ENCODE measurements around the gene ABRACL.

ABRACL gene

DNA sequence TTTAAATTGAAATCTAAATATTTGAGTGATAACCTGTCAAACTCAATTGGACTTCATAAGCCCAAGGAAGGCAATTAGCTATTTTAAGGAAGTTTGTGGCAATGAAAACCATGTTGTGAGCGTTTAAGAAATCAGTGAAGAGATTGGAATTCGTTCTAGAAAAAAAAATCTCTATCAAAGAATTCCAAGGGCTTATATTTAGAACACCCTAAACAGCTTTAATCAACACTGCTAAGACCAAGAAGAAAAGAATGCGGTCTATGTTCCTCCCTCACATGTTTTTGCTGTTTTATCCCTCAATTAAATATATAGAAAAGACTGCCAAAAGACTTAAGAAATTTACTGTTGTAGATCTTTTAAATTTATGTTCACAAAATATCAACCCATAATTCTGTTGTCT is 16.6 kb upstream of the ABRACL start:
- TF ChIP-seq ZNF70 (CRISPR knock-in tag; IDR thresholded peaks at IDR 0.05) (no peak), ZC3H10 (CRISPR knock-in tag; IDR thresholded peaks at IDR 0.05) (no peak), BACH2 (CRISPR knock-in tag; IDR thresholded peaks at IDR 0.05; ENCODE audit: borderline replicate concordance) (no peak), PPARA (CRISPR knock-in tag; IDR thresholded peaks at IDR 0.05; ENCODE audit: borderline replicate concordance) (no peak), OSR1 (CRISPR knock-in tag; IDR thresholded peaks at IDR 0.05) (no peak), GLIS3 (CRISPR knock-in tag; IDR thresholded peaks at IDR 0.05) (no peak), RARB (CRISPR knock-in tag; IDR thresholded peaks at IDR 0.05) (no peak), SNAI2 (CRISPR knock-in tag; IDR thresholded peaks at IDR 0.05) (no peak), ZFP30 (CRISPR knock-in tag; IDR thresholded peaks at IDR 0.05) (no peak), TSHZ2 (CRISPR knock-in tag; IDR thresholded peaks at IDR 0.05) (no peak), ZNF565 (CRISPR knock-in tag; conservative IDR thresholded peaks at IDR 0.05; ENCODE audit: low read depth) (no peak)
- TF ChIP-seq, protein P1, sequence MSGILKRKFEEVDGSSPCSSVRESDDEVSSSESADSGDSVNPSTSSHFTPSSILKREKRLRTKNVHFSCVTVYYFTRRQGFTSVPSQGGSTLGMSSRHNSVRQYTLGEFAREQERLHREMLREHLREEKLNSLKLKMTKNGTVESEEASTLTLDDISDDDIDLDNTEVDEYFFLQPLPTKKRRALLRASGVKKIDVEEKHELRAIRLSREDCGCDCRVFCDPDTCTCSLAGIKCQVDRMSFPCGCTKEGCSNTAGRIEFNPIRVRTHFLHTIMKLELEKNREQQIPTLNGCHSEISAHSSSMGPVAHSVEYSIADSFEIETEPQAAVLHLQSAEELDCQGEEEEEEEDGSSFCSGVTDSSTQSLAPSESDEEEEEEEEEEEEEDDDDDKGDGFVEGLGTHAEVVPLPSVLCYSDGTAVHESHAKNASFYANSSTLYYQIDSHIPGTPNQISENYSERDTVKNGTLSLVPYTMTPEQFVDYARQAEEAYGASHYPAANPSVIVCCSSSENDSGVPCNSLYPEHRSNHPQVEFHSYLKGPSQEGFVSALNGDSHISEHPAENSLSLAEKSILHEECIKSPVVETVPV (CRISPR knock-in tag; IDR thresholded peaks at IDR 0.05), result no peak
- no peak for ATAC-seq

GRCh38 chr6:139013185-139013800 is 15.3 kb upstream of the ABRACL start:
- TF ChIP-seq BACH2 (CRISPR knock-in tag; IDR thresholded peaks at IDR 0.05; ENCODE audit: borderline replicate concordance) (no peak), TOX (CRISPR knock-in tag; IDR thresholded peaks at IDR 0.05; ENCODE audit: borderline replicate concordance) (no peak), ZFP30 (CRISPR knock-in tag; IDR thresholded peaks at IDR 0.05) (no peak), TCF4 (CRISPR knock-in tag; IDR thresholded peaks at IDR 0.05; ENCODE audit: borderline replicate concordance) (no peak), ESRRG (CRISPR knock-in tag; IDR thresholded peaks at IDR 0.05) (no peak), PPARA (CRISPR knock-in tag; IDR thresholded peaks at IDR 0.05; ENCODE audit: borderline replicate concordance) (no peak), ISL1 (CRISPR knock-in tag; IDR thresholded peaks at IDR 0.05) (no peak), ZNF70 (CRISPR knock-in tag; IDR thresholded peaks at IDR 0.05) (no peak), CSDC2 (CRISPR knock-in tag; IDR thresholded peaks at IDR 0.05) (no peak), PATZ1 (CRISPR knock-in tag; IDR thresholded peaks at IDR 0.05; ENCODE audit: borderline replicate concordance) (no peak), GLIS3 (CRISPR knock-in tag; IDR thresholded peaks at IDR 0.05) (no peak), SNAI2 (CRISPR knock-in tag; IDR thresholded peaks at IDR 0.05) (no peak), ZC3H10 (CRISPR knock-in tag; IDR thresholded peaks at IDR 0.05) (no peak), RARB (CRISPR knock-in tag; IDR thresholded peaks at IDR 0.05) (no peak), ZNF8 (CRISPR knock-in tag; IDR thresholded peaks at IDR 0.05) (no peak), OSR1 (CRISPR knock-in tag; IDR thresholded peaks at IDR 0.05) (no peak)
- TF ChIP-seq, protein P1 (CRISPR knock-in tag; IDR thresholded peaks at IDR 0.05), result no peak
- TF ChIP-seq, protein P2, sequence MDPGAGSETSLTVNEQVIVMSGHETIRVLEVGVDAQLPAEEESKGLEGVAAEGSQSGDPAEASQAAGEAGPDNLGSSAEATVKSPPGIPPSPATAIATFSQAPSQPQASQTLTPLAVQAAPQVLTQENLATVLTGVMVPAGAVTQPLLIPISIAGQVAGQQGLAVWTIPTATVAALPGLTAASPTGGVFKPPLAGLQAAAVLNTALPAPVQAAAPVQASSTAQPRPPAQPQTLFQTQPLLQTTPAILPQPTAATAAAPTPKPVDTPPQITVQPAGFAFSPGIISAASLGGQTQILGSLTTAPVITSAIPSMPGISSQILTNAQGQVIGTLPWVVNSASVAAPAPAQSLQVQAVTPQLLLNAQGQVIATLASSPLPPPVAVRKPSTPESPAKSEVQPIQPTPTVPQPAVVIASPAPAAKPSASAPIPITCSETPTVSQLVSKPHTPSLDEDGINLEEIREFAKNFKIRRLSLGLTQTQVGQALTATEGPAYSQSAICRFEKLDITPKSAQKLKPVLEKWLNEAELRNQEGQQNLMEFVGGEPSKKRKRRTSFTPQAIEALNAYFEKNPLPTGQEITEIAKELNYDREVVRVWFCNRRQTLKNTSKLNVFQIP (CRISPR knock-in tag; IDR thresholded peaks at IDR 0.05; ENCODE audit: borderline replicate concordance, low read depth), result no peak
- no peak for ATAC-seq

- TF ChIP-seq PPARA (CRISPR knock-in tag; IDR thresholded peaks at IDR 0.05; ENCODE audit: borderline replicate concordance), result no peak
- no peak for ATAC-seq
Measured at GRCh38 chr6:139014945-139015344, 13.6 kb upstream of the ABRACL start.
